HepG2 (cell line): ENCODE results near the gene MEPCE. TPM values are rescaled to one million over a fixed set of nuclear protein-coding genes. Genes with fewer than 3 reads are reported as not detected.
A peak's percentile ranks its signal among the peaks of the same experiment; 100 is the strongest.

Experiments
- CHCHD3 ChIP-seq: sonication (generic); formaldehyde crosslinking; IDR thresholded peaks from 2 replicates; pipeline ENCODE4 v1.8.0; 2022; ENCODE audit warnings: mild to moderate bottlenecking, missing genetic modification reagents, moderate library complexity
- GATA4 ChIP-seq: sonication (generic); IDR thresholded peaks from 2 replicates; pipeline ENCODE4 v1.6.1; 2016; ENCODE audit warnings: antibody characterized with exemption, low read depth, borderline replicate concordance
- KMT2B ChIP-seq: IDR thresholded peaks from 2 replicates; pipeline ENCODE4 v1.6.1; 2016; ENCODE audit warnings: missing genetic modification reagents, missing compliant biosample characterization
- MIXL1 ChIP-seq: IDR thresholded peaks from 2 replicates; pipeline ENCODE4 v1.6.1; 2016
- RAD21 ChIP-seq: fragments of 450-650 bp; formaldehyde crosslinking; IDR thresholded peaks from 2 replicates; pipeline ENCODE4 v1.5.0; 2020; ENCODE audit warnings: mild to moderate bottlenecking
- REPIN1 ChIP-seq: sonication (generic); formaldehyde crosslinking; IDR thresholded peaks from 2 replicates; pipeline ENCODE4 v1.8.0; 2022; ENCODE audit warnings: missing genetic modification reagents, low read depth, mild to moderate bottlenecking, borderline replicate concordance
- RFX5 ChIP-seq: IDR thresholded peaks from 2 replicates; pipeline ENCODE4 v1.6.1; 2011; ENCODE audit warnings: low read depth, low read length, improper control_type of control experiment
- ZFAT ChIP-seq: sonication (generic); formaldehyde crosslinking; conservative IDR thresholded peaks from 2 replicates; pipeline ENCODE4 v1.8.1; 2023; ENCODE audit warnings: missing genetic modification reagents, inconsistent platforms
- ZMYM4 ChIP-seq: sonication (generic); formaldehyde crosslinking; IDR thresholded peaks from 2 replicates; pipeline ENCODE4 v1.8.1; 2023; ENCODE audit warnings: mild to moderate bottlenecking, missing genetic modification reagents
- ZNF101 ChIP-seq: sonication (generic); formaldehyde crosslinking; IDR thresholded peaks from 2 replicates; pipeline ENCODE4 v1.4.0; 2020; ENCODE audit warnings: mild to moderate bottlenecking, low read depth, missing genetic modification reagents, borderline replicate concordance
- ZNF546 ChIP-seq: sonication (generic); formaldehyde crosslinking; conservative IDR thresholded peaks from 2 replicates; pipeline ENCODE4 v1.8.1; 2023; ENCODE audit warnings: mild to moderate bottlenecking, missing genetic modification reagents
- ZNF644 ChIP-seq: IDR thresholded peaks from 2 replicates; pipeline ENCODE4 v1.6.1; 2016; ENCODE audit warnings: low read depth
- polyA plus RNA-seq, 8 experiments: library from polyadenylated mRNA; depleted of rRNA in 3 of 8; stranded (reverse) in 7 of 8; unstranded in 1 of 8; fragments of >200 nt; fragmentation: Illumina TruSeq in 4 of 8; extraction: Trizol in 4 of 8; gene quantifications; 2 replicates each; pipeline versions ENCODE4 v1.2.1 to v1.2.3, GENCODE V29; 2011 to 2016; ENCODE audit warnings: low read depth in 4 of 8, missing spikeins in 1 of 8, mixed read lengths in 1 of 8; ENCODE audit not compliant: insufficient read depth in 1 of 8
- total RNA-seq, 5 experiments: library from RNA; depleted of rRNA; stranded (reverse); fragments of >200 nt; fragmentation: Illumina TruSeq; extraction: Trizol; gene quantifications; 2 replicates each; pipeline ENCODE4 v1.2.3, GENCODE V29; 2016; ENCODE audit warnings: low read depth in 1 of 5
- TF ChIP-seq, protein P1 (sequence below): sonication (generic); formaldehyde crosslinking; IDR thresholded peaks from 2 replicates; pipeline ENCODE4 v1.4.0; 2020; ENCODE audit warnings: missing genetic modification reagents
- TF ChIP-seq, protein P2 (sequence below): IDR thresholded peaks from 2 replicates; pipeline ENCODE4 v1.6.1; 2012; ENCODE audit warnings: low read depth, low read length, improper control_type of control experiment
- TF ChIP-seq, protein P3 (sequence below): sonication (generic); formaldehyde crosslinking; IDR thresholded peaks from 2 replicates; pipeline ENCODE4 v1.8.1; 2023; ENCODE audit warnings: mild to moderate bottlenecking, missing genetic modification reagents
- TF ChIP-seq, protein P4 (sequence below): fragments of 450-650 bp; IDR thresholded peaks from 2 replicates; pipeline ENCODE4 v1.6.1; 2017
- TF ChIP-seq, protein P5 (sequence below): sonication (generic); formaldehyde crosslinking; IDR thresholded peaks from 2 replicates; pipeline ENCODE4 v1.4.0; 2020; ENCODE audit warnings: missing genetic modification reagents

The MEPCE gene
- total and polyA plus RNA-seq, 2 of the 13 experiments (the other 11 are each of a cell fraction or from before 2014, with no cell fraction given) = 12.3 to 26.0 TPM

DNA sequence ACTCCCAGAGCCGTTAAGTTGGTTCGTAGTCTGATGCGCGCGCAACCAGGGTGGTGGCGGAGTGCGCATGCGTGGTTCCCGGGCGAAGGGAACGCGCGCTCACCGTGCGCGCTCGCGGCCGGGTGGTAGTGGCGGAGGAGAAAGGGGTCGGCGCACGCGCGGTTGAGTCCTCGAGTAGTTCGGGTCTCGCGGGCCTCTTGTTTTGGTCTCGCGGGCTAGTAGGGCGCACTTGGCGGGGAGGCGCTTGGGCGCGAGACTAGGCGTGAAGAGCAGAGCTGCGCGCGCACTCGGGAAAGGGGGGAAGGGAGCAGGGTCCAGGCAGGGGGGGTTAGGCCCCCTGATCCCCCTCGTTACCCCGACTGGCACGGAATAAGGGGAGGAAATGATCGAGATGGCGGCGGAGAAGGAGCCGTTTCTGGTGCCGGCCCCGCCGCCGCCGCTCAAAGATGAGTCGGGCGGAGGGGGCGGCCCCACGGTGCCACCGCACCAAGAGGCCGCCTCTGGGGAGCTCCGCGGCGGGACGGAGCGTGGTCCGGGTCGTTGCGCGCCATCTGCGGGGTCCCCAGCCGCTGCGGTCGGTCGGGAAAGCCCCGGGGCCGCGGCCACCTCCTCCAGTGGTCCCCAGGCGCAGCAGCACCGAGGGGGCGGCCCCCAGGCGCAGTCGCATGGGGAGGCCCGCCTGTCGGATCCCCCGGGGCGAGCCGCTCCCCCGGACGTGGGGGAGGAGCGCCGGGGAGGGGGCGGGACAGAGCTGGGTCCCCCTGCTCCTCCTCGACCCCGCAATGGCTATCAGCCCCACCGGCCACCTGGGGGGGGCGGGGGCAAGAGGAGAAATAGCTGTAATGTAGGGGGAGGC lies at the start of gene MEPCE (continued):
- TF ChIP-seq, protein P1, sequence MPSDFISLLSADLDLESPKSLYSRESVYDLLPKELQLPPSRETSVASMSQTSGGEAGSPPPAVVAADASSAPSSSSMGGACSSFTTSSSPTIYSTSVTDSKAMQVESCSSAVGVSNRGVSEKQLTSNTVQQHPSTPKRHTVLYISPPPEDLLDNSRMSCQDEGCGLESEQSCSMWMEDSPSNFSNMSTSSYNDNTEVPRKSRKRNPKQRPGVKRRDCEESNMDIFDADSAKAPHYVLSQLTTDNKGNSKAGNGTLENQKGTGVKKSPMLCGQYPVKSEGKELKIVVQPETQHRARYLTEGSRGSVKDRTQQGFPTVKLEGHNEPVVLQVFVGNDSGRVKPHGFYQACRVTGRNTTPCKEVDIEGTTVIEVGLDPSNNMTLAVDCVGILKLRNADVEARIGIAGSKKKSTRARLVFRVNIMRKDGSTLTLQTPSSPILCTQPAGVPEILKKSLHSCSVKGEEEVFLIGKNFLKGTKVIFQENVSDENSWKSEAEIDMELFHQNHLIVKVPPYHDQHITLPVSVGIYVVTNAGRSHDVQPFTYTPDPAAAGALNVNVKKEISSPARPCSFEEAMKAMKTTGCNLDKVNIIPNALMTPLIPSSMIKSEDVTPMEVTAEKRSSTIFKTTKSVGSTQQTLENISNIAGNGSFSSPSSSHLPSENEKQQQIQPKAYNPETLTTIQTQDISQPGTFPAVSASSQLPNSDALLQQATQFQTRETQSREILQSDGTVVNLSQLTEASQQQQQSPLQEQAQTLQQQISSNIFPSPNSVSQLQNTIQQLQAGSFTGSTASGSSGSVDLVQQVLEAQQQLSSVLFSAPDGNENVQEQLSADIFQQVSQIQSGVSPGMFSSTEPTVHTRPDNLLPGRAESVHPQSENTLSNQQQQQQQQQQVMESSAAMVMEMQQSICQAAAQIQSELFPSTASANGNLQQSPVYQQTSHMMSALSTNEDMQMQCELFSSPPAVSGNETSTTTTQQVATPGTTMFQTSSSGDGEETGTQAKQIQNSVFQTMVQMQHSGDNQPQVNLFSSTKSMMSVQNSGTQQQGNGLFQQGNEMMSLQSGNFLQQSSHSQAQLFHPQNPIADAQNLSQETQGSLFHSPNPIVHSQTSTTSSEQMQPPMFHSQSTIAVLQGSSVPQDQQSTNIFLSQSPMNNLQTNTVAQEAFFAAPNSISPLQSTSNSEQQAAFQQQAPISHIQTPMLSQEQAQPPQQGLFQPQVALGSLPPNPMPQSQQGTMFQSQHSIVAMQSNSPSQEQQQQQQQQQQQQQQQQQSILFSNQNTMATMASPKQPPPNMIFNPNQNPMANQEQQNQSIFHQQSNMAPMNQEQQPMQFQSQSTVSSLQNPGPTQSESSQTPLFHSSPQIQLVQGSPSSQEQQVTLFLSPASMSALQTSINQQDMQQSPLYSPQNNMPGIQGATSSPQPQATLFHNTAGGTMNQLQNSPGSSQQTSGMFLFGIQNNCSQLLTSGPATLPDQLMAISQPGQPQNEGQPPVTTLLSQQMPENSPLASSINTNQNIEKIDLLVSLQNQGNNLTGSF (CRISPR knock-in tag) = no peak
- no peak for TF ChIP-seq RFX5
- TF ChIP-seq ZNF644 (CRISPR knock-in tag) = no peak
- TF ChIP-seq ZFAT (CRISPR knock-in tag) = no peak
- no peak for TF ChIP-seq CHCHD3 (CRISPR knock-in tag)
- no peak for TF ChIP-seq ZNF101
- peak; percentile 93; the same call in 1 of the 2 replicates for TF ChIP-seq ZNF546 (CRISPR knock-in tag)
- no peak for TF ChIP-seq GATA4
- TF ChIP-seq, protein P2, sequence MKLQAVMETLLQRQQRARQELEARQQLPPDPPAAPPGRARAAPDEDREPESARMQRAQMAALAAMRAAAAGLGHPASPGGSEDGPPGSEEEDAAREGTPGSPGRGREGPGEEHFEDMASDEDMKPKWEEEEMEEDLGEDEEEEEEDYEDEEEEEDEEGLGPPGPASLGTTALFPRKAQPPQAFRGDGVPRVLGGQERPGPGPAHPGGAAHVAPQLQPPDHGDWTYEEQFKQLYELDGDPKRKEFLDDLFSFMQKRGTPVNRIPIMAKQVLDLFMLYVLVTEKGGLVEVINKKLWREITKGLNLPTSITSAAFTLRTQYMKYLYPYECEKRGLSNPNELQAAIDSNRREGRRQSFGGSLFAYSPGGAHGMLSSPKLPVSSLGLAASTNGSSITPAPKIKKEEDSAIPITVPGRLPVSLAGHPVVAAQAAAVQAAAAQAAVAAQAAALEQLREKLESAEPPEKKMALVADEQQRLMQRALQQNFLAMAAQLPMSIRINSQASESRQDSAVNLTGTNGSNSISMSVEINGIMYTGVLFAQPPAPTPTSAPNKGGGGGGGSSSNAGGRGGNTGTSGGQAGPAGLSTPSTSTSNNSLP = no peak
- TF ChIP-seq, protein P3, sequence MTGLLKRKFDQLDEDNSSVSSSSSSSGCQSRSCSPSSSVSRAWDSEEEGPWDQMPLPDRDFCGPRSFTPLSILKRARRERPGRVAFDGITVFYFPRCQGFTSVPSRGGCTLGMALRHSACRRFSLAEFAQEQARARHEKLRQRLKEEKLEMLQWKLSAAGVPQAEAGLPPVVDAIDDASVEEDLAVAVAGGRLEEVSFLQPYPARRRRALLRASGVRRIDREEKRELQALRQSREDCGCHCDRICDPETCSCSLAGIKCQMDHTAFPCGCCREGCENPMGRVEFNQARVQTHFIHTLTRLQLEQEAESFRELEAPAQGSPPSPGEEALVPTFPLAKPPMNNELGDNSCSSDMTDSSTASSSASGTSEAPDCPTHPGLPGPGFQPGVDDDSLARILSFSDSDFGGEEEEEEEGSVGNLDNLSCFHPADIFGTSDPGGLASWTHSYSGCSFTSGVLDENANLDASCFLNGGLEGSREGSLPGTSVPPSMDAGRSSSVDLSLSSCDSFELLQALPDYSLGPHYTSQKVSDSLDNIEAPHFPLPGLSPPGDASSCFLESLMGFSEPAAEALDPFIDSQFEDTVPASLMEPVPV = no peak; the same call in 1 of the 2 replicates
- peak; percentile 28; the same call in 1 of the 2 replicates for TF ChIP-seq RAD21 (CRISPR knock-in tag)
- TF ChIP-seq, protein P4, sequence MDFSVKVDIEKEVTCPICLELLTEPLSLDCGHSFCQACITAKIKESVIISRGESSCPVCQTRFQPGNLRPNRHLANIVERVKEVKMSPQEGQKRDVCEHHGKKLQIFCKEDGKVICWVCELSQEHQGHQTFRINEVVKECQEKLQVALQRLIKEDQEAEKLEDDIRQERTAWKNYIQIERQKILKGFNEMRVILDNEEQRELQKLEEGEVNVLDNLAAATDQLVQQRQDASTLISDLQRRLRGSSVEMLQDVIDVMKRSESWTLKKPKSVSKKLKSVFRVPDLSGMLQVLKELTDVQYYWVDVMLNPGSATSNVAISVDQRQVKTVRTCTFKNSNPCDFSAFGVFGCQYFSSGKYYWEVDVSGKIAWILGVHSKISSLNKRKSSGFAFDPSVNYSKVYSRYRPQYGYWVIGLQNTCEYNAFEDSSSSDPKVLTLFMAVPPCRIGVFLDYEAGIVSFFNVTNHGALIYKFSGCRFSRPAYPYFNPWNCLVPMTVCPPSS = no peak
- no peak for TF ChIP-seq KMT2B (CRISPR knock-in tag)
- no peak for TF ChIP-seq MIXL1 (CRISPR knock-in tag)
- TF ChIP-seq, protein P5, sequence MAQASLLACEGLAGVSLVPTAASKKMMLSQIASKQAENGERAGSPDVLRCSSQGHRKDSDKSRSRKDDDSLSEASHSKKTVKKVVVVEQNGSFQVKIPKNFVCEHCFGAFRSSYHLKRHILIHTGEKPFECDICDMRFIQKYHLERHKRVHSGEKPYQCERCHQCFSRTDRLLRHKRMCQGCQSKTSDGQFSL (CRISPR knock-in tag) = 0 out of 2 replicates have a peak, but pooled peaks have one; percentile 16
- TF ChIP-seq REPIN1 = peak; percentile 58; the same call in 1 of the 2 replicates
- TF ChIP-seq ZMYM4 (CRISPR knock-in tag) = no peak
